GM13977 (cell line): ENCODE results near the gene COL13A1.

Source experiments
- DNase-seq: peaks from one replicate; pipeline ENCODE4 v3.0.0; 2012; ENCODE audit warnings: low spot score
- CTCF ChIP-seq: IDR thresholded peaks from 2 replicates; pipeline ENCODE4 v1.5.1; 2012; ENCODE audit warnings: mild to moderate bottlenecking, control low read depth; ENCODE audit not compliant: insufficient read depth; ENCODE audit errors: extremely low read depth, missing control alignments
- in situ Hi-C: fragments of 300-500 bp; cut with MboI; formaldehyde crosslinking; loops from one replicate; pipeline ENCODE4 v1.12.0; 2022; ENCODE audit warnings: low sequenced_read_pairs, low pct_unique_long_range_greater_than_20kb, mixed read lengths, inconsistent platforms; ENCODE audit not compliant: unreplicated experiment

Gene COL13A1

GRCh38 chr10:69854511-69855345 is 53.0 kb downstream of the COL13A1 start:
- no peak for TF ChIP-seq CTCF
- no peak for DNase-seq
- in situ Hi-C loops: no loop called here

- in situ Hi-C loops: no loop called here
- TF ChIP-seq CTCF: no peak
- DNase-seq: no peak
These were observed 53.8 kb downstream of the COL13A1 start for GRCh38 chr10:69855346-69856111.

GRCh38 chr10:69856601-69857166 is 55.0 kb downstream of the COL13A1 start:
- TF ChIP-seq CTCF: no peak
- in situ Hi-C loops: no loop called here
- no peak for DNase-seq

- no peak for DNase-seq
- in situ Hi-C loops: no loop called here
- TF ChIP-seq CTCF: no peak
These were observed 56.5 kb downstream of the COL13A1 start for GRCh38 chr10:69858201-69858600.

GRCh38 chr10:69860271-69860670 is 58.6 kb downstream of the COL13A1 start:
- in situ Hi-C loops: no loop called here
- no peak for DNase-seq

More at GRCh38 chr10:69860271-69860670, 58.6 kb downstream of the COL13A1 start:
- no peak for TF ChIP-seq CTCF
